Fibroblast of skin of right quadriceps (primary cell): ENCODE results near the gene RPTOR.
A peak's percentile ranks its signal among the peaks of the same experiment; 100 is the strongest.

ENCODE experiments used
- DNase-seq: peaks from one replicate; pipeline ENCODE4 v3.0.0-alpha.2; 2013

RPTOR gene

GRCh38 chr17:80668375-80669148 lies 123.9 kb downstream of the RPTOR start:
- DNase-seq: no peak

- no peak for DNase-seq
These were observed 126.6 kb downstream of the RPTOR start for GRCh38 chr17:80671039-80671824.

GRCh38 chr17:80671825-80672110 lies 127.1 kb downstream of the RPTOR start:
- DNase-seq: no peak

- DNase-seq: peak; percentile 15
These were observed 128.7 kb downstream of the RPTOR start for GRCh38 chr17:80673152-80673920.

- DNase-seq: no peak
These were observed 130.9 kb downstream of the RPTOR start for GRCh38 chr17:80675438-80676095.

- no peak for DNase-seq
These were observed 131.4 kb downstream of the RPTOR start for GRCh38 chr17:80676096-80676466.

GRCh38 chr17:80676564-80676963 lies 131.9 kb downstream of the RPTOR start:
- DNase-seq: no peak

- no peak for DNase-seq
These were observed 132.6 kb downstream of the RPTOR start for GRCh38 chr17:80677214-80677756.

GRCh38 chr17:80679816-80680215 lies 135.2 kb downstream of the RPTOR start:
- DNase-seq: no peak

GRCh38 chr17:80681215-80681614 lies 136.6 kb downstream of the RPTOR start:
- no peak for DNase-seq

GRCh38 chr17:80682372-80682771 lies 137.7 kb downstream of the RPTOR start:
- DNase-seq: no peak

GRCh38 chr17:80683625-80684104 lies 139.0 kb downstream of the RPTOR start:
- no peak for DNase-seq

GRCh38 chr17:80687839-80688238 lies 143.2 kb downstream of the RPTOR start:
- no peak for DNase-seq

GRCh38 chr17:80689129-80689619 lies 144.5 kb downstream of the RPTOR start:
- DNase-seq: no peak

GRCh38 chr17:80691784-80692183 lies 147.1 kb downstream of the RPTOR start:
- DNase-seq: no peak

GRCh38 chr17:80692931-80693467 lies 148.4 kb downstream of the RPTOR start:
- DNase-seq: no peak

- DNase-seq: no peak
These were observed 148.9 kb downstream of the RPTOR start for GRCh38 chr17:80693511-80693910.

GRCh38 chr17:80694085-80694991 lies 149.7 kb downstream of the RPTOR start:
- no peak for DNase-seq

GRCh38 chr17:80694992-80695912 lies 150.6 kb downstream of the RPTOR start:
- DNase-seq: no peak

- no peak for DNase-seq
These were observed 151.3 kb downstream of the RPTOR start for GRCh38 chr17:80695979-80696378.
